BLaER1 (cell line): ENCODE results near the gene FOXA2.
"Not testable (repeated sequence)": the region's sequence is repeated elsewhere in the genome, so short reads cannot be mapped to it uniquely, and the experiment has no call there.

Experiments used
- H3K27ac ChIP-seq: shearing (Covaris generic); formaldehyde crosslinking; 2 replicates; pipeline ENCODE4 v1.8.1; 2022
- H3K27me3 ChIP-seq: shearing (Covaris generic); formaldehyde crosslinking; 2 replicates; pipeline ENCODE4 v1.8.1; 2022
- H3K36me3 ChIP-seq: shearing (Covaris generic); formaldehyde crosslinking; 2 replicates; pipeline ENCODE4 v1.8.1; 2022
- H3K4me1 ChIP-seq: shearing (Covaris generic); formaldehyde crosslinking; 2 replicates; pipeline ENCODE4 v1.8.1; 2022
- H3K4me2 ChIP-seq: shearing (Covaris generic); formaldehyde crosslinking; 2 replicates; pipeline ENCODE4 v1.8.1; 2022
- H3K4me3 ChIP-seq: shearing (Covaris generic); formaldehyde crosslinking; 2 replicates; pipeline ENCODE4 v1.8.1; 2022
- H3K9ac ChIP-seq: shearing (Covaris generic); formaldehyde crosslinking; 2 replicates; pipeline ENCODE4 v1.8.1; 2022
- H3K9me3 ChIP-seq: shearing (Covaris generic); formaldehyde crosslinking; 2 replicates; pipeline ENCODE4 v1.8.1; 2022
- H4K20me1 ChIP-seq: shearing (Covaris generic); formaldehyde crosslinking; 2 replicates; pipeline ENCODE4 v1.8.1; 2022
- Cebpa-rat ChIP-seq: shearing (Covaris generic); IDR thresholded peaks from 2 replicates; pipeline ENCODE4 v1.8.1; 2022

Gene FOXA2

GRCh38 chr20:22559711-22560318 is 24.6 kb downstream of the FOXA2 start:
- peaks cover 14% of the 10 kb centered on the region; the same call in 1 of the 2 replicates for H3K9me3 ChIP-seq
- H3K4me2 ChIP-seq, result no peak overlapping the region
- no peaks in the 10 kb centered on the region for H3K36me3 ChIP-seq
- H3K4me3 ChIP-seq, result no peak overlapping the region
- peaks cover 27% of the 10 kb centered on the region for H4K20me1 ChIP-seq
- H3K27ac ChIP-seq, result no peak overlapping the region
- H3K27me3 ChIP-seq, result peaks cover 76% of the 10 kb centered on the region
- TF ChIP-seq Cebpa-rat, result no peak
- H3K9ac ChIP-seq, result no peak overlapping the region
- peaks cover 7% of the 10 kb centered on the region; the same call in 1 of the 2 replicates for H3K4me1 ChIP-seq

GRCh38 chr20:22557403-22558276 is 26.7 kb downstream of the FOXA2 start:
- Histone ChIP-seq H3K36me3 (no peaks in the 10 kb centered on the region), H3K4me2 (no peak overlapping the region), H3K9me3 (peaks cover 14% of the 10 kb centered on the region; the same call in 1 of the 2 replicates), H3K4me1 (peaks cover 7% of the 10 kb centered on the region; the same call in 1 of the 2 replicates), H3K9ac (no peak overlapping the region), H3K27me3 (peaks cover 54% of the 10 kb centered on the region), H3K27ac (no peak overlapping the region), H4K20me1 (peaks cover 16% of the 10 kb centered on the region), H3K4me3 (no peak overlapping the region)
- TF ChIP-seq Cebpa-rat, result no peak

DNA sequence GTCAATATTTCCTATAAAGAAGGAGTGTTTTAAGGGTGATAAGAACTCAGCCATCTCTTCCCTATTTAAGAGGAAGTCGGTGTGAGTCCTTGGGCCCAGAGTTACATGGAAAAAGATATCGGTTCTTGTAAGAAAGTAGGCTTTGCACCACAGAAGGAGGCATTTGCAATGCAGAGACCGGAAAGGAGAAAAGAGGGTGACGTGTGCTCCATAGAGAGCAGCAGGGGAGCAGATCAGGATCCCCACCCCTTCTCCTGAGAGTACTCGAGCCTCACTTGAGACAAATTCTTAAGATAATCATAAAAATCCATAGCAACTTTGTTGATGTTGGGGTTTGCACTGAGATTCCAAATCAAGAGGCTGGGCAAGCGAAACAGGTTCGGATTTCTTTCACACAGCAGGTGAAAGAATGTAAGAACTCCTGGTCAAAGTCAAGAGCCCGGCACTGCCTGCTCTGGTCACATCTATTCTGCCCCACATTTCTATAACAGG is 27.8 kb downstream of the FOXA2 start:
- Histone ChIP-seq H3K4me1 (peaks cover 7% of the 10 kb centered on the region; the same call in 1 of the 2 replicates), H3K4me2 (no peak overlapping the region), H3K27ac (no peak overlapping the region), H3K9me3 (peaks cover 14% of the 10 kb centered on the region; the same call in 1 of the 2 replicates), H3K27me3 (peaks cover 44% of the 10 kb centered on the region), H4K20me1 (peaks cover 6% of the 10 kb centered on the region; the same call in 1 of the 2 replicates), H3K4me3 (no peak overlapping the region), H3K9ac (no peak overlapping the region), H3K36me3 (no peaks in the 10 kb centered on the region)
- no peak for TF ChIP-seq Cebpa-rat

DNA sequence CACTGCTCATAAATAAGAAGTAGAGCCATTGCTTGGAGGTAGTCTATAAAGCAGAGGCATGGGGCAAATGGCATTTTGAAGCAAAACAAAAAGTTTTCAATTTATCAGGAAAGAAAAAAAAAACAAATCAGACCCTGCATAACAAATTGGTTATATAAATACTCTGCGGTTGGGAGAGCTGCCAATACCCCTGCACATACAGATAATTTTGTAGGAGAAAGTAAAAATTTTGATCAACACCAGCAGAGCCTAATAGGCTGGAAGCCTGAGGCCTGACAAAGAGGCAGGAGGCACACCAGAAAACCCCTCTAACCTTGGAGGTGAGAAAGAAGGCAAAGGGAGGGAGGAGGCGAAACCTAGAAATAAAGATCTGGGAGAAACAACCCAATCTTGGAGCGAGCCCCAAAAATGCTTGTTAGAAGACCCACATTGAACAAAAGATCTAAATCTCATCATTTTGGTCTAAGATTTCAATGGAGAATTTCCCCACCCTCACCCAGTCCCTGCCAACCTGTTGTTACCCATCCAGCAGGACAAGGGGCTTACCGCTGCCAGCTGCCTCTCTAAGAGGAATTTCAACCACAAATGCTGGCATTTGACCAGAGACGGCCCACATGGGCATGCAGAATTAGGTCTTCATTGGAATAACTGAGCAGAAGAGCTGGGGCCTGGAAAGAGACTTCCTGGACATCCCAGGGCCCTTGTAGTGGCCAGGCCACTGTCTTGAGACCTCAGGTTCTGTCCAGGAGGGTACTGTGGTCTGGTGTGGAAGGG is 28.4 kb downstream of the FOXA2 start:
- Histone ChIP-seq H3K27ac (no peak overlapping the region), H4K20me1 (peaks cover 5% of the 10 kb centered on the region; the same call in 1 of the 2 replicates), H3K36me3 (no peaks in the 10 kb centered on the region), H3K9me3 (peaks cover 14% of the 10 kb centered on the region; the same call in 1 of the 2 replicates), H3K27me3 (peaks cover 37% of the 10 kb centered on the region), H3K9ac (no peak overlapping the region), H3K4me2 (no peak overlapping the region), H3K4me1 (peaks cover 7% of the 10 kb centered on the region; the same call in 1 of the 2 replicates), H3K4me3 (no peak overlapping the region)
- TF ChIP-seq Cebpa-rat, result no peak

DNA sequence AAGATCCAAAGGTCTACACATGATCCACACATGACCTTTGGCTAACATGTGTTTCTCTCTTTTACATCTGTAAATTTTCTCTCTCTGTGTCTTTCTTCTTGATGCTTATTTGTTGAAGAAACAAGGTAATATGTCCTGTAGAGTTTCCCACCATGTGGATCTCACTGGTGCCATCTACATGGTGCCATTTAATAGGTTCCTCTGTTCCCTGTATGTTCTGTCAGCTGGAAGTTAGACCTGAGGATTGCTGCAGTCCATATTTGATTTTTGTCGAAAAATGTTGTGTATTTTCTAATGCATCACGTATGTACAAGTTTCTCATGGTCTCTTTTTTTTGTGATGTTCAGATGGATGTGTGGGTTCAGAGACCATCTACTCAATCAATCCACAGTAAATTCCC is 30.0 kb downstream of the FOXA2 start:
- Histone ChIP-seq H3K27ac (no peak overlapping the region), H3K4me3 (no peak overlapping the region), H3K4me1 (peaks cover 7% of the 10 kb centered on the region; the same call in 1 of the 2 replicates), H3K9ac (no peak overlapping the region), H3K4me2 (no peak overlapping the region), H3K27me3 (peaks cover 21% of the 10 kb centered on the region), H4K20me1 (no peaks in the 10 kb centered on the region), H3K36me3 (no peaks in the 10 kb centered on the region), H3K9me3 (peaks cover 17% of the 10 kb centered on the region)
- TF ChIP-seq Cebpa-rat, result no peak

GRCh38 chr20:22550514-22550913 is 33.9 kb downstream of the FOXA2 start:
- H4K20me1 ChIP-seq, H3K9ac ChIP-seq, H3K27me3 ChIP-seq, H3K4me3 ChIP-seq, H3K27ac ChIP-seq, H3K36me3 ChIP-seq: not testable (repeated sequence)
- Histone ChIP-seq H3K9me3 (peaks cover 18% of the 10 kb centered on the region), H3K4me2 (peak overlapping the region; percentile 9; the same call in 1 of the 2 replicates), H3K4me1 (peaks cover 20% of the 10 kb centered on the region)

GRCh38 chr20:22548040-22548439 is 36.3 kb downstream of the FOXA2 start:
- Histone ChIP-seq H3K9me3 (peaks cover 18% of the 10 kb centered on the region), H3K27me3 (no peaks in the 10 kb centered on the region)

GRCh38 chr20:22546344-22546743 is 38.0 kb downstream of the FOXA2 start:
- no peaks in the 10 kb centered on the region for H3K27me3 ChIP-seq
- H3K36me3 ChIP-seq, result no peaks in the 10 kb centered on the region
- peak overlapping the region; percentile 35 for H3K4me2 ChIP-seq
- no peaks in the 10 kb centered on the region for H4K20me1 ChIP-seq
- peaks cover 18% of the 10 kb centered on the region for H3K9me3 ChIP-seq
- no peak overlapping the region for H3K27ac ChIP-seq
- TF ChIP-seq Cebpa-rat, result no peak; the same call in 1 of the 2 replicates
- no peak overlapping the region for H3K9ac ChIP-seq
- peaks cover 21% of the 10 kb centered on the region for H3K4me1 ChIP-seq
- no peak overlapping the region for H3K4me3 ChIP-seq

More at GRCh38 chr20:22548040-22548439, 36.3 kb downstream of the FOXA2 start:
- H3K4me2 ChIP-seq, result no peak overlapping the region
- H3K36me3 ChIP-seq, result no peaks in the 10 kb centered on the region
- peaks cover 21% of the 10 kb centered on the region for H3K4me1 ChIP-seq
- no peak overlapping the region for H3K27ac ChIP-seq
- H3K9ac ChIP-seq, result no peak overlapping the region
- no peak for TF ChIP-seq Cebpa-rat
- no peaks in the 10 kb centered on the region for H4K20me1 ChIP-seq
- no peak overlapping the region for H3K4me3 ChIP-seq

- H3K4me2 ChIP-seq, result no peak overlapping the region
- peaks cover 18% of the 10 kb centered on the region for H3K9me3 ChIP-seq
- H3K27me3 ChIP-seq, result no peaks in the 10 kb centered on the region
- H4K20me1 ChIP-seq, result no peaks in the 10 kb centered on the region
- H3K4me3 ChIP-seq, result no peak overlapping the region
- H3K9ac ChIP-seq, result no peak overlapping the region
- H3K36me3 ChIP-seq, result no peaks in the 10 kb centered on the region
- H3K4me1 ChIP-seq, result peaks cover 21% of the 10 kb centered on the region
- H3K27ac ChIP-seq, result no peak overlapping the region
- TF ChIP-seq Cebpa-rat, result no peak
Observed at GRCh38 chr20:22545045-22545444, 39.3 kb downstream of the FOXA2 start.
